Superior temporal gyrus (tissue), 1 donor: Measurements from ENCODE around the gene DLGAP3.

ENCODE experiments used
- DNase-seq: peaks from one replicate; pipeline ENCODE4 v3.0.0-alpha.2; 2016; ENCODE audit errors: extremely low spot score

Gene DLGAP3

GRCh38 chr1:34929853-34930701 lies 627 bp upstream of the DLGAP3 start:
- DNase-seq = no peak

- DNase-seq = no peak
Observed at GRCh38 chr1:34928699-34929496, 552 bp downstream of the DLGAP3 start.

- DNase-seq = no peak
Observed at GRCh38 chr1:34928066-34928696, 1.3 kb downstream of the DLGAP3 start.

GRCh38 chr1:34927316-34927715 lies 2.1 kb downstream of the DLGAP3 start:
- no peak for DNase-seq

GRCh38 chr1:34926894-34927293 lies 2.6 kb downstream of the DLGAP3 start:
- DNase-seq = no peak

GRCh38 chr1:34926156-34926555 lies 3.3 kb downstream of the DLGAP3 start:
- no peak for DNase-seq

- DNase-seq = peak; percentile 53
Observed at GRCh38 chr1:34925730-34926129, 3.7 kb downstream of the DLGAP3 start.

- DNase-seq = peak; percentile 34
Observed at GRCh38 chr1:34924759-34925555, 4.5 kb downstream of the DLGAP3 start.

GRCh38 chr1:34923490-34923889 lies 6.0 kb downstream of the DLGAP3 start:
- DNase-seq = no peak

- peak; percentile 33 for DNase-seq
Observed at GRCh38 chr1:34918977-34919561, 10.4 kb downstream of the DLGAP3 start.

GRCh38 chr1:34918386-34918976 lies 11.0 kb downstream of the DLGAP3 start:
- no peak for DNase-seq

- no peak for DNase-seq
Observed at GRCh38 chr1:34917017-34917416, 12.4 kb downstream of the DLGAP3 start.

- DNase-seq = no peak
Observed at GRCh38 chr1:34916104-34916503, 13.3 kb downstream of the DLGAP3 start.

GRCh38 chr1:34915521-34915920 lies 13.9 kb downstream of the DLGAP3 start:
- DNase-seq = no peak

- no peak for DNase-seq
Observed at GRCh38 chr1:34914958-34915357, 14.5 kb downstream of the DLGAP3 start.

GRCh38 chr1:34911465-34911864 lies 18.0 kb downstream of the DLGAP3 start:
- peak; percentile 59 for DNase-seq

GRCh38 chr1:34910425-34910824 lies 19.0 kb downstream of the DLGAP3 start:
- no peak for DNase-seq

- DNase-seq = no peak
Observed at GRCh38 chr1:34908369-34908768, 21.1 kb downstream of the DLGAP3 start.

GRCh38 chr1:34907487-34908090 lies 21.9 kb downstream of the DLGAP3 start:
- DNase-seq = no peak

- no peak for DNase-seq
Observed at GRCh38 chr1:34906756-34907155, 22.7 kb downstream of the DLGAP3 start.
